NCI-H1092 (cell line): ENCODE results near the gene ZBTB40.

Experiments used
- DNase-seq: peaks from one replicate; lab custom pipeline; 2025; lab: John Stamatoyannopoulos, UW

ZBTB40 gene, protein sequence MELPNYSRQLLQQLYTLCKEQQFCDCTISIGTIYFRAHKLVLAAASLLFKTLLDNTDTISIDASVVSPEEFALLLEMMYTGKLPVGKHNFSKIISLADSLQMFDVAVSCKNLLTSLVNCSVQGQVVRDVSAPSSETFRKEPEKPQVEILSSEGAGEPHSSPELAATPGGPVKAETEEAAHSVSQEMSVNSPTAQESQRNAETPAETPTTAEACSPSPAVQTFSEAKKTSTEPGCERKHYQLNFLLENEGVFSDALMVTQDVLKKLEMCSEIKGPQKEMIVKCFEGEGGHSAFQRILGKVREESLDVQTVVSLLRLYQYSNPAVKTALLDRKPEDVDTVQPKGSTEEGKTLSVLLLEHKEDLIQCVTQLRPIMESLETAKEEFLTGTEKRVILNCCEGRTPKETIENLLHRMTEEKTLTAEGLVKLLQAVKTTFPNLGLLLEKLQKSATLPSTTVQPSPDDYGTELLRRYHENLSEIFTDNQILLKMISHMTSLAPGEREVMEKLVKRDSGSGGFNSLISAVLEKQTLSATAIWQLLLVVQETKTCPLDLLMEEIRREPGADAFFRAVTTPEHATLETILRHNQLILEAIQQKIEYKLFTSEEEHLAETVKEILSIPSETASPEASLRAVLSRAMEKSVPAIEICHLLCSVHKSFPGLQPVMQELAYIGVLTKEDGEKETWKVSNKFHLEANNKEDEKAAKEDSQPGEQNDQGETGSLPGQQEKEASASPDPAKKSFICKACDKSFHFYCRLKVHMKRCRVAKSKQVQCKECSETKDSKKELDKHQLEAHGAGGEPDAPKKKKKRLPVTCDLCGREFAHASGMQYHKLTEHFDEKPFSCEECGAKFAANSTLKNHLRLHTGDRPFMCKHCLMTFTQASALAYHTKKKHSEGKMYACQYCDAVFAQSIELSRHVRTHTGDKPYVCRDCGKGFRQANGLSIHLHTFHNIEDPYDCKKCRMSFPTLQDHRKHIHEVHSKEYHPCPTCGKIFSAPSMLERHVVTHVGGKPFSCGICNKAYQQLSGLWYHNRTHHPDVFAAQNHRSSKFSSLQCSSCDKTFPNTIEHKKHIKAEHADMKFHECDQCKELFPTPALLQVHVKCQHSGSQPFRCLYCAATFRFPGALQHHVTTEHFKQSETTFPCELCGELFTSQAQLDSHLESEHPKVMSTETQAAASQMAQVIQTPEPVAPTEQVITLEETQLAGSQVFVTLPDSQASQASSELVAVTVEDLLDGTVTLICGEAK

DNA sequence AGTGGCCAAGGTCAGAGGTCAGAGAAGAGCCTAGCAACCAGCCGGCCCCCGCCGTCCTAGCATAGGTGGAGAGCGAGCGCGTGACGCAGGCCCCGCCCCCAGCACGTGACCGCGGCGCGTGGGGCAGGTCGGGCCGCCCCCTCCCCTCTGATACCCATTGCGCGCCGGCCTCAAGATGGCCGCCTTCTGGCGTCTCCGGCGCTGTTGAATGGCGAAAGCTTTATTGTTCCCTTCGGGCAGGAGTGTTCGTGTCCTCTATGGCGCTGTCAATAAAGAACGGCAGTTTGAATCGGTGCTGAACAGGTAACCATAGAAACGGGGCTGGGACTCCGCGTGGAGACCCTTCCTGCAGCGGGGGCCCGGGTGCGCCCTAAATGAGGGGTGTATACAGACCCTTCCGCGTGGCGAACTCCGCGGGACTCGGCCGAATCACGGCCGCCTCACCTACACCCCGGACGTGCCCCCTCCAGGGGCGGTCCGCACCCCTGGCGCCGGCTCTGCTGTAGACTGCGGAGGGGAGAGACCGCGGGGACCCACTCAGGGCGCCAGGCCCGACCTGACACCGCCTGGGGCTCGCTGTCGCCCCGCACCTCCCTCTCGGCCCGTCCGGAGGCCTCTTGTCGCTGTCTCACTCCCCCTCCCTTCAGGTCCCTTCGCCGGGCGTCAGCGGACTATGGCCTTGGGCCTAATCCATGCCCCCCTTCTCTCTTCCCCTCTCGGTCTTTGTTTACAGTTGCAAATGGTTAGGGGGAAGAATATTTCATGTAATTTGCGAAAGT lies at the start of gene ZBTB40:
TSS of gene ZBTB40 (plus strand) at position 150 of the 779 bp plus-strand sequence. CDS start 38,098 bp downstream, outside the sequence.
- peak; percentile 99 for DNase-seq

GRCh38 chr1:22402356-22403053 lies 49.1 kb upstream of the ZBTB40 start:
- DNase-seq, result no peak

- DNase-seq, result no peak
These were observed 47.2 kb upstream of the ZBTB40 start for GRCh38 chr1:22404486-22404885.

- no peak for DNase-seq
These were observed 44.7 kb upstream of the ZBTB40 start for GRCh38 chr1:22406722-22407495.

GRCh38 chr1:22408230-22408629 lies 43.4 kb upstream of the ZBTB40 start:
- no peak for DNase-seq

DNA sequence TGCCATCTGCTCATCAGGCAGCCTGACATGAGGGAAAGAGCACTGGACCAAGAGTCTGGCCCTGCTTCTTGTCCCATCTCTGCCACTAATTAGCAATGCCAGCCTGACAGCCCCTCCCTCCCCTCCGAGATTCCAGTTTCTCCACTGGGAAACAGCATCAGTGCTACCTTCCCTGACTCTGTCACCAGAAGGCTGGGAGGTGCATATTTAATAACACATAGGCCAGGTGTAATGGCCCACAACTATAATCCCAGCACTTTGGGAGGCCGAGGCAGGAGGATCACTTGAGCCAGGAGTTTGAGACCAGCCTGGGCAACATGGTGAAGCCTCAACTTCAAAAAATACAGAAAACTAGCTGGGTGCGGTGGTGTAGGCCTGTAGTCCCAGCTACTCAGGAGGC lies 41.2 kb upstream of the ZBTB40 start:
- no peak for DNase-seq

DNA sequence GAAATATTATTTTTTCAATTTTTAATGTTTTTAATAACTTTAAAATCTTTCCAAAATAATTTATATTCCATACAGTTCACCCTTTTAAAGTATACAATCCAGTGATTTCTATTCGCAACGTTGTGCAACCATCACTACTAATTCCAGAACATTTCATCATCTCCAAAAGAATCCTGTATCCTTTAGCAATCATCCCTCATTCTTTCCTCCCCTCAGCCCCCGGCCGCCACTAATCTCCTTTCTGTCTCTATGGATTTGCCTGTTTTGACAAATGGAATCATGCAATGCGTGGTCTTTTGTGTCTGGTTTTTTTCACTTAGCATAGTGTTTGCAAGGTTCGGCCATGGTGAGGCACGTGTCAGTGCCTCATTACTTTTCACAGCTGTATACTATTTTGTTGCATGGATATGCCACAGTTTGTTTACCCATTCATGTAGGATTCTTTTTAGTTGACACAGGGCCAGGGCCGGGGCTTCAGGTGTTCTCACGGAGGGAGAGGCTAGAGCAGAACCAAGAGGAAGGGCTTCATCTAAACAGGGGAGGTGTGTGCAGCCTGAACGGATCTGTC lies 40.6 kb upstream of the ZBTB40 start:
- no peak for DNase-seq

DNA sequence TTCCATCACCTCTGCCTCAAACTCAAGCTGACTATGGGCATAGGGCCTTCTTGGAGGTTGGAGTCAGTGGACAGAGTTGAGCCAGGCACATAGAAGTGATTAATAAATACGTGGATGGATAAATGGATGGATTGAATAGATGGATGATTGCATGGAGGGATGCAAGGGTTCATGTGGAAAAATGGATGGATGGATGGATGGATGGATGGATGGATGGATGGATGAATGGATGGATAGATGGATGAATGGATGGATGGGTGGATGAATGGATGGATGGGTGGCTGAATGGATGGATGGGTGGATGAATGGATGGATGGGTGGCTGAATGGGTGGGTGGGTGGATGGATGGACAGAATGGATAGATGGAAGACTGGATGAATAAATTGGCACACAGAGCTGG lies 40.1 kb upstream of the ZBTB40 start:
- no peak for DNase-seq

DNA sequence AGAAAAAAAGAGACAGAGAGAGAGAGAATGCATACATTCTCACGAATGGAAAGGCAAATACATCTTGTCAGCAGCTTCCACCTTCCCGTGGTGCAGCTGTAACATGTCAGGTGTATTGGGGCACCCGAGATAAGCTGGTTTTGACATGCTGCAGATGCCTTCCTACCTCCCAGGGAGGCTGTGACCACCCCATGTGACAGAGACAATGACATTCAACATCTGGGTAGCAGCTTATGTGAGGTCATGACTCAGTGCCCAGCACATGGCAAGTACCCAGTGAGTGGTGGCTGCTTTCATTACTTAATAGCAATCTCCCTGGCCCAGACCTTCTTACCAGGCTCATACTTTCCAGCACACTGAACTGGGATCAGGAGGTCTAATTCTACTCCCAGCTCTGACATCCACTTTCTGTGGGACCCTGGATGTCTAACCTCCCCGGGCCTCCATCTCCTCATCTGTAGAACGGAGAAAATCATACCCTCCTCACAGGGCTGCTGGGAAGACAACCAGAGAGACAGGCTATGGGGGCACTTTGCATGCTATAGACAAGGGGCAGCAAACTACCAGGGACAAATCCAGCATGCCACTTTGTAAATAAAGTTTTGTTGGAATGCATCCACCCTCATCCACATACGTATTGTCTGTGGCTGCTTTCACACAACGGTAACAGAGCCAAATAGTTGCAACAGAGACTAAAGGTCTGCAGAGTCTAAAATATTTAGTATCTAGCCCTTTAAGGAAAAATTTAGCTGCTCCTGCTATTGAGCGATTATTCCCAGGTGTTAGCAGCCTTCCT lies 38.5 kb upstream of the ZBTB40 start:
- no peak for DNase-seq

- no peak for DNase-seq
These were observed 37.9 kb upstream of the ZBTB40 start for GRCh38 chr1:22413799-22414198.

DNA sequence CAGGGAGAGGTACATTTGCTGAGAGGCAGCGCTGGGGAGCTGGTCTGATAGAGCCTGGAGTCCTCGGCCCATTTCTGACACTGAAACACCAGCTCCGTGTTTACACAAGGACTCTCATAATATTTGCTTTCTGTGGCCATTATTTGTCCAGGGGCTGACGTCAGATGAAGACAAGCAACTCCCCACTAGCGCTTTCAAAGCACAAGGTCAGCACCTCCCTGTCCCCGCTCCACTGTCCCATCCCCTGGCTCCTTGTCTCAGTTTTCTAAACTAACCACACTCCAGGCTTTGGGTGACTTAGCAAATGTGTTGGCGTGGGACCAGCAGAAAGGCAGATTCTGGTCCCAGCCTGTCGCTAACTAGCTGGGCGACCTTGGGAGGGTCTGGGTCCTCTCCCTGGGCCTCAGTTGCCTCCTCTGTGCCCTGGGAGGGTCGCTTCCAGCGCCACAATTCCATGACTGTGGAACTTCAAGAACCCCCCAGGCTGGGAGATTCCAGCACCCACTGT lies 37.4 kb upstream of the ZBTB40 start:
- peak; percentile 71 for DNase-seq

DNA sequence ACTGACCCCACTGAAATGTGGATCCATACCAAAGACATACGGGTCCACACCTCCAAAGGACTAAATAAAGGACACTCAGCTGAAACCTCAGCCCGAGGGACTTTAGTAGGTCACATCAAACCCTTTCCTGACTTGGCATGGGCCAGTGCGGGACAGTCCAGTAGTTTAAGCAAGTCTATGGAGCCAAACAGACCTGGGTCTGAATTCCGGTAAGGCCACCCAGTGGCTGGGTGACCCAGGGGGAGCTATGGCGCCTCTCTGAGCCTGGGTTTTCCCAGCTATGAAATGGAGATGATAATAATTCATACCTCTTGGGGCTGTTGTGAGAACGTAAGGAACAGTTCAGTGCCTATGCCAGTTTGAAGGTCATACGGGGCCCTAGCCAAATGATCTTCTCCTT lies 36.2 kb upstream of the ZBTB40 start:
- no peak for DNase-seq

DNA sequence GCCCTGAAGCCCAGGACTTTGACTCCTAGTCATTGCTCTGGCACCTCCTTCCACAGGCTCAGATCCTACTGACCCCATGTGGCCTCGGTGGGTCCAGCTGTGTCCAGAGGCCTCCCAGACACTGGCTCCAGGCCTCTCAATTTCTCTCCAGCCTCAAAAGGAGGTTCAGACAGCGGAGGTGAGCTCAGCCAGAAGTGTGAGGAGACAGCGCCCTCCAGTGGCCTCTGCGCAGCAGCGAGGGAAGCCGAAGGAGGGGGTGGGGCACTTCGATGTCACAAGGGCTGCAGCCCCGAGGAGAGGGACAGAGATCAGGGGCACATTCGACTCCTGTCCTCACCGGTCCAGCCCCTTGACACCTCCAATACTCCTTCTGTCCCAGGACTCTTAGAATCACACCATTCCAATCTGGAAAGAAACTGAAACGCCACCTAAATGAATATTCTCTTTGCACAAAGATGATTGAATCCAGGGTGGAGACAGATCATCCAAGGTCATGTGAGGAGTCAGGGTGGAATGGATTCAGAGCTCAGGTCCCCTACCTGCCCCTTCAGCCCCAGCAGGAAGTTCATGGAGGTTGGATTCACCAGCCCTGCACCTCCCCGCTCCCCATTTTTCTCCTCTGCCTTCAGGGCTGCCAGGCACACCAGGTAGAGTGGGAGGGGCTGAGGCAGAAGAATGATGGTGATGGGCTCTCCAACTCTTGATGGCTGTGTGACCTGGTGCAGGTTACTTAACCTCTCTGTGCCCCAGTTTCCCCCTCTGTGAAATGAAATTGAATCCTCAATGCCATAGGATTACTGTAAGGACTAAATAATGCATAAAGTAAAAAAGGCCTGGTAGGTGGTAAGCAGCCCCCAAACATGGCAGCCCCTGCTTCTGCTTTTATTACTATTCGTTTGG lies 34.8 kb upstream of the ZBTB40 start:
- peak; percentile 78 for DNase-seq

GRCh38 chr1:22417466-22417865 lies 34.2 kb upstream of the ZBTB40 start:
- DNase-seq, result no peak

GRCh38 chr1:22418312-22418711 lies 33.3 kb upstream of the ZBTB40 start:
- DNase-seq, result no peak

DNA sequence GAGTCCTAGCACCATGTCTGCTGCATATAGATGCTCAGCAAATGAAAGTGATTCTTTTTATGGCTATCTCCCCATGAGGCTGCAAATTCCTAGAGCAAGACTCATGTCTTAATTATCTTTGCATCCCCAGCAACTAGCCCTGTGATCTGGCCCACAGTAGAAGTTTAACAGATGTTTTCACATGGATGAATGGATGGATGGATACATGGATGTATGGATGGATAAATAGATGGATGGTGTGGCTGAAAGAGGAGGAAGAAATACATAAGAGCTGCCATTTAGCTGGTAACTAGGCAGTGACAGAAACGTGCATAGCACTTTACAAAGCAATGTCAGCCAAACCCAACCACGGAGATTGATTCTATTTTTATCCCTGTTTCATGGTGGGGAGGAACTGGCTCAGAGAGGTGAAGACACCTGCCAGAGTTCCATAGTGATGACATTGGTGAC lies 32.7 kb upstream of the ZBTB40 start:
- DNase-seq, result no peak

- peak; percentile 81 for DNase-seq
These were observed 31.1 kb upstream of the ZBTB40 start for GRCh38 chr1:22420455-22421053.
